Suprapubic skin (tissue), 4 donors: ENCODE results near the gene EPPIN. TPM values are rescaled to one million over a fixed set of nuclear protein-coding genes. Genes with fewer than 3 reads are reported as not detected.

ENCODE experiments used
- DNase-seq, 2 donors: peaks; one replicate each; pipeline ENCODE4 v3.0.0-alpha.2; 2019; ENCODE audit warnings: low spot score in 2 of 2
- H3K27ac ChIP-seq: fragments of 200-600 bp; sonication (generic); one replicate; pipeline ENCODE4 v1.5.1; 2019
- H3K27me3 ChIP-seq: fragments of 200-600 bp; sonication (generic); one replicate; pipeline ENCODE4 v1.5.1; 2019
- H3K36me3 ChIP-seq: fragments of 200-600 bp; sonication (generic); one replicate; pipeline ENCODE4 v1.5.1; 2019
- H3K4me1 ChIP-seq: fragments of 200-600 bp; sonication (generic); one replicate; pipeline ENCODE4 v1.5.1; 2019
- H3K4me3 ChIP-seq: fragments of 200-600 bp; sonication (generic); one replicate; pipeline ENCODE4 v1.5.1; 2019; ENCODE audit warnings: mild to moderate bottlenecking
- H3K9me3 ChIP-seq: fragments of 200-600 bp; sonication (generic); one replicate; pipeline ENCODE4 v1.5.1; 2019
- CTCF ChIP-seq, 2 donors: fragments of 200-600 bp in 1 of 2; fragments of 450-650 bp in 1 of 2; sonication (generic) in 1 of 2; IDR thresholded peaks; one replicate each; pipeline ENCODE4 v1.5.1; 2016 to 2019; ENCODE audit warnings: antibody characterized with exemption in 2 of 2, mild to moderate bottlenecking in 1 of 2, moderate library complexity in 1 of 2
- EP300 ChIP-seq: sonication (generic); formaldehyde crosslinking; IDR thresholded peaks from one replicate; pipeline ENCODE4 v1.6.1; 2017; ENCODE audit warnings: antibody characterized with exemption
- POLR2A ChIP-seq, 2 donors: fragments of 450-650 bp; IDR thresholded peaks; one replicate each; pipeline ENCODE4 v1.6.1; 2017; ENCODE audit warnings: antibody characterized with exemption in 2 of 2, mild to moderate bottlenecking in 2 of 2, moderate library complexity in 2 of 2
- POLR2AphosphoS5 ChIP-seq, 3 donors: sonication (generic); formaldehyde crosslinking; IDR thresholded peaks; one replicate each; pipeline ENCODE4 v1.6.1; 2017; ENCODE audit warnings: antibody characterized with exemption in 3 of 3
- WGBS: methylation state at CpG from one replicate; pipeline ENCODE4 v1.1.5; 2018; 5-methylcytosine and 5-hydroxymethylcytosine counted together
- total RNA-seq, 4 donors: library from RNA; depleted of rRNA; stranded (reverse); fragments of >200 nt; gene quantifications; one replicate each; pipeline ENCODE4 v1.1.0, GENCODE V29; 2016

EPPIN gene
- total RNA-seq, 4 donors from 2014 or later: 0.42 TPM; not detected in 3

DNA sequence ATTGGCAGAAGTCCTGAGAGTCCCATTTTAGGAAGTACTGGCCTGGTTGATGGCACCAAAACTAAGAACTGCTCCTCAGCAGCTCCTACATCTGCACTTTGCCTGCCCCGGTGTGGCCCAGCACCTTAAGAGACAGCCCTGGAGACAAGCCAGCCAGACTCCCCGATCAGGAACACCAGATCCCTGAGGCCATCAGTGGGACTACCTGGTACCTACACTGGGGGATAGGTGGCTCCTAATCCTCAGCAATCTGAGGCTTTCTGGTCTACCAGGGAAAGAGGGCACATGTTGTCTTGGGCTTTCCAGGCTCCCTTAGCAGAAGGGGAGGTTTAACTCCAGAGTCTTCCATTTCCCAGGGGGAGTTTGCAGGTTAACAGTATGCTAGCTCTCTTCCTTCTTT, 7.8 kb downstream of the EPPIN start, which contains the start of gene WFDC6:
Gene WFDC6, minus strand, starts transcription at position 101 of the 400 bp plus-strand sequence. Its CDS starts 75 bp downstream, at position 26.
- Histone ChIP-seq H3K27ac (no peak within 1 kb of the TSS), H3K4me3 (no peak within 1 kb of the TSS), H3K4me1 (no peaks in the 10 kb centered on the region), H3K27me3 (peaks cover 25% of the 10 kb centered on the region), H3K9me3 (no peaks in the 10 kb centered on the region), H3K36me3 (no peaks in the 10 kb centered on the region)
- DNase-seq: no peak
- WGBS: 83% methylated on average over 1 of the region's 2 CpGs
- no peak for TF ChIP-seq POLR2AphosphoS5 (IDR thresholded peaks at IDR 0.05)
- TF ChIP-seq CTCF (IDR thresholded peaks at IDR 0.05): no peak
- TF ChIP-seq EP300: no peak
- TF ChIP-seq POLR2A (IDR thresholded peaks at IDR 0.05): no peak

DNA sequence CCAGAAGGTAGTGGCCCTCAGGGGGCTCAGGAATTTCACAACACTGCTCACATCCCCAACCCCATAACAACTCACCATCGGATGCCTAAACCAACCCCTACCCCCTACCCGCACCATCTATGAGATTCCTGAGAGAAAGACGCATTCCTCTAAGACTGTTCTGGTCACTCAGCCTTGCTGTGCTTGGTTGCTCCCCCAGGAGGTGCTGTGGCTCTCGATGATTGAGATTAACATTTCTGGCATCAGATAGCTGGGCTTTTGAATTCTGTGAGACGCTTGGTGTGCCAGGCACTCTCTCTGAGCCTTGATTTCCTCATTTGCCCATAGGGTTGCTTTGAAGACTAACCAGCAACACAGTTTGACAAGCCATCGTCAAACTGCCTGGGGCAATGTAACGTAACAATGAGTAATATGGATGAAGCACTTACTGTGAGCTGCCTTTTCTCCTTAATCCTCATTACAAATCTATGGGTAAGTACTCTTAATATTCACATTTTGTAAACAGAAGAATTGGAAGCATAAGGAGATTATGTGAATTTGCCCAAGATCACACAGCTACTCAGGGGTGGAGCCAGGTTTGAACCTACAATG, 8.9 kb downstream of the EPPIN start:
- TF ChIP-seq EP300: no peak
- TF ChIP-seq POLR2A (IDR thresholded peaks at IDR 0.05): no peak
- TF ChIP-seq CTCF (IDR thresholded peaks at IDR 0.05): no peak
- TF ChIP-seq POLR2AphosphoS5 (IDR thresholded peaks at IDR 0.05): no peak
- Histone ChIP-seq H3K27me3 (peaks cover 29% of the 10 kb centered on the region), H3K9me3 (no peaks in the 10 kb centered on the region), H3K27ac (no peak overlapping the region), H3K4me3 (no peak overlapping the region), H3K4me1 (no peaks in the 10 kb centered on the region), H3K36me3 (no peaks in the 10 kb centered on the region)
- no peak for DNase-seq
- WGBS: 43% methylated on average over 7 of the region's 7 CpGs

- H3K4me1 ChIP-seq: no peaks in the 10 kb centered on the region
- no peak for DNase-seq
- TF ChIP-seq CTCF (IDR thresholded peaks at IDR 0.05) (no peak), EP300 (no peak)
- no peaks in the 10 kb centered on the region for H3K9me3 ChIP-seq
- H3K4me3 ChIP-seq: no peak overlapping the region
- H3K27me3 ChIP-seq: peaks cover 14% of the 10 kb centered on the region
- H3K36me3 ChIP-seq: no peaks in the 10 kb centered on the region
- WGBS: 76% methylated on average over 4 of the region's 4 CpGs
- H3K27ac ChIP-seq: no peak overlapping the region
Measured at GRCh38 chr20:45527294-45527693, 19.9 kb downstream of the EPPIN start.

DNA sequence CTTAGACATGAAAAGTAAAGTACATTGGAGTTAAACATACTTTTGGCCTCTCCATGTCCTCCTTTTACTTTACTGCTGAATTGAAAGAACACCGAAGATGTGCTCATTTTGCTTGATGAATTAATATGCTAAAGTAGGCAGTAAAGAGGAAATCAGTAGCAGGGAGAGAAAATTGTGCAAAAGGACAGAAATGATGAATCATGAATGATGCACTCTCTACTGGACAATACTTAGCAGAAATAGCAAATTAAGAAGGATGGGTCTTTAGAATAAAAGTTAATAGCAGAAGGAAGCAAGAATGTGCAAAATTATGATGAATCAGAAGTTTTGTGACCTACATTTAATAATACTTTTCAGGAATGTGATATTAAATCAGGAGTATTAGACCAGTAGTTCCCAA, 23.4 kb downstream of the EPPIN start:
- Histone ChIP-seq H3K4me1 (peaks cover 6% of the 10 kb centered on the region), H3K27me3 (peaks cover 11% of the 10 kb centered on the region), H3K27ac (no peak overlapping the region), H3K9me3 (no peaks in the 10 kb centered on the region), H3K36me3 (no peaks in the 10 kb centered on the region), H3K4me3 (no peak overlapping the region)
- no peak for TF ChIP-seq POLR2AphosphoS5 (IDR thresholded peaks at IDR 0.05)
- TF ChIP-seq EP300: no peak
- TF ChIP-seq CTCF (IDR thresholded peaks at IDR 0.05): no peak
- TF ChIP-seq POLR2A (IDR thresholded peaks at IDR 0.05): no peak
- no peak for DNase-seq
- 64% methylated on average over 1 of the region's 1 CpG for WGBS

GRCh38 chr20:45518282-45518681, 28.9 kb downstream of the EPPIN start:
- Histone ChIP-seq H3K4me1 (peaks cover 24% of the 10 kb centered on the region), H3K27me3 (no peaks in the 10 kb centered on the region), H3K36me3 (no peaks in the 10 kb centered on the region), H3K9me3 (no peaks in the 10 kb centered on the region), H3K27ac (peak overlapping the region; percentile 64), H3K4me3 (no peak overlapping the region)
- no peak for DNase-seq
- 23% methylated on average over 2 of the region's 2 CpGs for WGBS
- TF ChIP-seq EP300: no peak
- TF ChIP-seq CTCF (IDR thresholded peaks at IDR 0.05): no peak
- no peak for TF ChIP-seq POLR2A (IDR thresholded peaks at IDR 0.05)
- TF ChIP-seq POLR2AphosphoS5 (IDR thresholded peaks at IDR 0.05): no peak
